Embryonic facial prominence (tissue), 1 donor: ENCODE results near the gene EHBP1L1.

Source experiments
- DNase-seq: peaks from one replicate; pipeline ENCODE4 v3.0.0-alpha.2; 2016; ENCODE audit errors: extremely low spot score

Gene EHBP1L1

DNA sequence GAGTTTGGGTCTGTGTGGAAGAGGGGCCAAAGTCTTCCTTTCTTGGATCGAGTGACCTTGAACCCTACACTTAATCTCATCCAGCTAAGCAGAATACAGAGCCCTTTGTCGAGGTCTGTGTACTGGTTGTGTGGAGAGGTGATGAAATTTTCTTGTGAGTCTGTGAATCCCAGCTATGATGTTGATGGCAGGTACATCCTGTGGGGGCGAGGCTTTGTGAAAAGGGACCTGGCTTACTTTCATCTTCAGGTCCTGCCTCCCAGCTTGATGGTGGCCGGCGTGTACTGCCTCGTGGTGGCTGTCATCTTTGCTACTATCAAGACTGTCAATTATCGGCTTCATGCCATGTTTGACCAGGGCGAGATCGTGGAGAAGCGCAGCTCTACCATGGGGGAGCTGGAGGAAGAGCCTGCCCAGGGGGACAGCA, 40.7 kb downstream of the EHBP1L1 start:
- no peak for DNase-seq

DNA sequence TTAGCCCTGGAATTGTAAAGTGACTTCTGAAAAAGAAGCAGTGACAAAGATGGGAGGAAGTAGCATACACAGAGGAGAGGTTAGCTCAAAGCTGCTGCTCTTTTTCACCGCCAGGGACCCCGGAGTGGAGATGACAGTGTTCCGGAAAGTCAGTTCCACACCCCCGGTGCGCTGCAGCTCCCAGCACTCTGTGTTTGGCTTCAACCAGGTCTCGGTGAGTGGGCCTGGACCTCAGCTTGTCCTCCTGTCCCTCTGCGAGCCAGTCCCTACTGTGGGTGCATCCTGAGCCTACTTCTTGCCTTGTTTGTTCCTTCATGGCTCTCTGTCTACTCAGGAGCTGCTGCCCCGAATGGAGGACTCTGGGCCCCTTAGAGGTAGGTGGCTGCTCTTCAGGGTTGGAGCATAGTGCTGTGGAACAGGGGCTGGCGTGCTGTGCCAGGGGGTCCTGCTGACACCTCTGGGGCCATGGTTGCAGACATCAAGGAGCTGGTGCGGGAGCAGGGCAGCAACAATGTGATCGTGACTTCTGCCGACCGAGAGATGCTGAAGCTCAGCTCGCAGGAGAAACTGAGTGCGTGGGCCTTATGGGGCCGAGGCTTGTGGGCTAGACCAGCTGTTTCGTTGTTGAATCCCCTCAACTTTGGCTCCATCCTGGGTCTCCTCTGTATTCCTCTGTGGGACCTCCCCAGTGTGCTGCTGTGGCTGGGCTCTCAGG, 41.4 kb downstream of the EHBP1L1 start:
- DNase-seq = no peak

DNA sequence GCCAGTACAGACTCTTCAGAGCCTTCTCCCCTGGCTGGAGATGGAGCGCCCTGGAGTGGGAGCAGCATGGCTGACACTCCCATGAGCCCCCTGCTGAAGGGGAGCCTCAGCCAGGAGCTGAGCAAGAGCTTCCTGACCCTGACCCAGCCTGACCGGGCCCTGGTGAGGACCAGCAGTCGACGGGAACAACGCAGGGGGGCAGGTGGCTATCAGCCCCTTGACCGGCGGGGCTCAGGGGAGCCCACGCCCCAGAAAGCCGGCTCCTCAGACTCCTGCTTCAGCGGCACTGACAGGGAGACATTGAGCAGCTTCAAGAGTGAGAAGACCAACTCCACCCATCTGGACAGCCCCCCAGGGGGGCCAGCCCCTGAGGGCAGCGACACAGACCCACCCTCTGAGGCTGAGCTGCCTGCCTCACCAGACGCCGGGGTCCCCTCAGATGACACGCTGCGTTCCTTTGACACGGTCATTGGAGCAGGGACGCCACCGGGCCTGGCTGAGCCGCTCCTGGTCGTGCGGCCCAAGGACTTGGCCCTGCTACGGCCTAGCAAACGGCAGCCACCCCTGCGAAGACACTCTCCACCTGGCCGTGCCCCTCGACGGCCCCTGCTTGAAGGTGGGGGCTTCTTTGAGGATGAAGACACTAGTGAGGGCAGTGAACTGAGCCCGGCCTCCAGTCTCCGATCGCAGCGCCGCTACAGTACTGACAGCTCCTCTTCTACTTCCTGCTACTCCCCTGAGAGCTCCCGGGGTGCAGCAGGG, 42.3 kb downstream of the EHBP1L1 start:
- no peak for DNase-seq

DNA sequence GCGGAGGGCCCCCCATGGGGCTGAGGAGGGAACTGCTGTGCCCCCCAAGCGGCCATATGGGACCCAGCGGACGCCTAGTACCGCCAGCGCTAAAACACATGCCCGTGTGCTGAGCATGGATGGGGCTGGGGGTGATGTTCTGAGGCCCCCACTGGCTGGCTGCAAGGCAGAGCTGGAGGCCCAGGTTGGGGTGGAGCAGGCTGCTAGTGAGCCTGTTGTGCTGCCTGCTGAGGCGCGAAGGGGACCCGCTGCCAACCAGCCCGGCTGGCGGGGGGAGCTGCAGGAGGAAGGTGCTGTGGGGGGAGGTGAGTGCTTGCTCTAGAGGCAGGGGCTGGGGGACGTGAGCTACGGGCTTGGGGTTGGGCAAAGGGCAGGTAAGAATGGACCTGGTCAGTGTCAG, 42.9 kb downstream of the EHBP1L1 start:
- no peak for DNase-seq

DNA sequence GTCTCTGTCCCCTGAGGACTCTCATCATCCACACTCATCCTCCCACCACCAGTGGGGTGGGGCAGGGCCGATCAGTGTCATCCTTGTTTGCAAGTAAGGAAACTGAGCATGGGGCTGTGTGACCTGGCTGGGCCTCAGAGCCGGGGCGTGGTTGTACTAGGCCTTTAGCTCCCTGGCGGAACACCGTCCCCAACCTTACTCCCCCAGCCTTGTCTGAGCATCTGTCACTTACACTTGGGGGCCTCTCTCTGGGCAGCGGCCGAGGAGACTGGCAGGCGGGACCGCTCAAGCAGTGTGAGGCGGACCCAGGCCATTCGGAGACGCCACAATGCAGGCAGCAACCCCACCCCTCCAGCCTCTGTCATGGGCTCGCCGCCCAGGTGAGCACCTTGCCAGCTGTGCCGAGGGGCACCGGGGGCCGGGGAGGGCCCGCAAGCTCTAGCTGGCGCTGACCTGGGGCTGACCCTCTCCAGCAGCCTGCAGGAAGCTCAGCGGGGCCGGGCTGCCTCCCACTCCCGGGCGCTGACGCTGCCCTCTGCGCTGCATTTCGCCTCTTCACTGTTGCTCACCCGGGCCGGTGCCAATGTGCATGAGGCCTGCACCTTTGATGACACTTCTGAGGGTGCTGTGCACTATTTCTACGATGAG, 43.6 kb downstream of the EHBP1L1 start:
- no peak for DNase-seq

DNA sequence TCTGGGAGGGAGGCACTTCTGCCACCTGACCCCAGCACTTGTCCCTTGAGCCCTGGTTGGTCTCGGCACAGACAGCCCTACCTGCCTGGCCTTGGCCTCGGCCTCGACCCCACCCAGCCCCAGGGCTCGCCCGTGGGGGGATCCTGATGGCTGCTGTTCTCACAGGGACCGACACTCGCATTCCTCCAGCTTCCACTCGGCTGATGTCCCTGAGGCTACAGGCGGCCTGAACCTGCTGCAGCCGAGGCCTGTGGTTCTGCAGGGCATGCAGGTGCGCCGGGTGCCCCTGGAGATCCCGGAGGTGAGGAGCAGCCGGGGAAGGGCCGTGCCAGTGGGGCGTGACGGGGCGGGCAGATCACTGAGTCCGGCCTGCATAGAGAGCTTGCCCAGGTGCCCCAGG, 44.8 kb downstream of the EHBP1L1 start:
- no peak for DNase-seq

DNA sequence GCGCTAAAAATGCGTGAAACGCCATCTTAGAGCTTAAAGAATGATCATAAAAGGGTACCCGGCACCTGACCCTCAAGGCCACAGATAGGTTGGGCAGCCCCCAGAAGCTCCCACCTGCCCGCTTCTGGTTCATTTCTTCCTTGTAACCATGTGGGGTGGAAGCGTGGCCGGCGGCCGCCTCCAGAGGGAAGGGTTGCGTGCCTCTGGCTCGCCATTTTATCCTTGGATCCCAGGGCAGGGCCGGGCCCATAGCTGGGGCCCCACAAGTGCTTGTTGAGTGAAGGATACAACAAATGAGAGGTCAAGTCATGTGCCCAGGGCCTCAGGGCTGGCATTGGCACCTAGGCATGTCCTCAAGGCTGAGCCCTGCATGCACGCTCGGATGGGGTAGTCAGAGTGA, 45.6 kb downstream of the EHBP1L1 start:
- no peak for DNase-seq

DNA sequence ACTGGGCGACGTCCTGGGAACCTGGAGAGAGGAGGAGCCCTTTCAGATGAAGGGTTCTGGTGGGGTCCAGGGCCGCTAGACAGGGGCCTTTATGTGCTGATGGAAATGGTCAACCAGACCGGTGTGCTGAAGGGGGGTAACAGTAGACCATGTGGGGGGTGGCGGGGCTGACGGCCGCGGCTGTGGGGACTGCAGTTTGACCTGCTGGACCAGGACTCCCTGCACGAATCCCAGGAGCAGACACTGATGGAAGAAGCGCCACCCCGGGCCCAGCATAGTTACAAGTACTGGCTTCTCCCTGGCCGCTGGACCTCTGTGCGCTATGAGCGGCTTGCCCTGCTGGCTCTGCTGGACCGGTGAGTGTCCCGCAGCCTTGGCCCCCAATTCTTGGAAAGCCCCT, 46.2 kb downstream of the EHBP1L1 start:
- DNase-seq = no peak

DNA sequence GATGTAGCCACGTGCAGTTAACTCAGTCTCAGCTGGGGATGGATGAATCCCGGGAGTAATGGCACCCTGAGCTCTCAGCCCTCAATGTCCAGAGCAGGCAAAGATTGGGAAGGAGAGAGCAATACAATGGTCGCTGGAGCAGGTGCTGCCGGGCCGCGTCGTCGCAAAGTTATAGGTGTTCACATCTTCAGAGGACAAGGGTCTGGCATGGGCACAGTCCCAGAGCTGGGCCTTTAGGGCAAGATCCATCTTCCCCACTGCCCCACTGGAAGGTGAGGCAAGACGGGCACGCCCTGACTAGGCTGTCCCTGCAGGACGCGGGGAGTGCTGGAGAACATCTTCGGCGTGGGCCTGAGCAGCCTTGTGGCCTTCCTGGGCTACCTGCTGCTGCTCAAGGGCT, 47.3 kb downstream of the EHBP1L1 start:
- no peak for DNase-seq

DNA sequence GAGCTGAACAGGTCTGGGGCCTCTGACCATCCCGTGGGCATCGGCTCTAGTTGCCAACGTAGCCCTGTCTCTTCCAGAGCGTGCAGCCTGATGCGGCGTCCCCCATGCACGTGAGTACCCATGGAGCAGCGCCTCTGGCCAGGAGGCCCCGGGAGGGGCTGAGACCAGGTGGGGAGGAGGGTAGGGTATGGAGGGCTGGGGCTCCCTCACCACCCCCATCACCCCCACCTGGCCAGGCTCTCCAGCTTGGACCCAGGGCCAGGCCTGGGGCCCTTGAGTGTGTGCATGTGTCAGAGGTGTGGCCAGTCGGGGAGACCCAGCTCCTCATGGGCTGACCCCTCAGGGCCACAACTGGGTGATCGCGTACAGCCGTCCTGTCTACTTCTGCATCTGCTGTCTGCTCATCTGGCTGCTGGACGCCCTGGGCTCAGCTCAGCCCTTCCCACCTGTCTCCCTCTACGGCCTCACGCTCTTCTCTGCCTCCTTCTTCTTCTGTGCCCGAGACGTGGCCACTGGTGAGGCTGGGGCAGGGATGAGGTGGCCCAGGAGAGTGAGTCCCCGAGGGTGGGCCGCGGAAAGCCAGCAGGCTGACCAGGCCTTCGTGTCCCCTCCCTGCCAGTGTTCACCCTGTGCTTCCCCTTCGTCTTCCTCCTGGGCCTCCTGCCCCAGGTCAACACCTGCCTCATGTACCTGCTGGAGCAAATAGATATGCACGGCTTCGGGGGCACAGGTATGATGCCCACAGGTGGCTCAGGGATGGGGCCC, 48.2 kb downstream of the EHBP1L1 start:
- DNase-seq = no peak

DNA sequence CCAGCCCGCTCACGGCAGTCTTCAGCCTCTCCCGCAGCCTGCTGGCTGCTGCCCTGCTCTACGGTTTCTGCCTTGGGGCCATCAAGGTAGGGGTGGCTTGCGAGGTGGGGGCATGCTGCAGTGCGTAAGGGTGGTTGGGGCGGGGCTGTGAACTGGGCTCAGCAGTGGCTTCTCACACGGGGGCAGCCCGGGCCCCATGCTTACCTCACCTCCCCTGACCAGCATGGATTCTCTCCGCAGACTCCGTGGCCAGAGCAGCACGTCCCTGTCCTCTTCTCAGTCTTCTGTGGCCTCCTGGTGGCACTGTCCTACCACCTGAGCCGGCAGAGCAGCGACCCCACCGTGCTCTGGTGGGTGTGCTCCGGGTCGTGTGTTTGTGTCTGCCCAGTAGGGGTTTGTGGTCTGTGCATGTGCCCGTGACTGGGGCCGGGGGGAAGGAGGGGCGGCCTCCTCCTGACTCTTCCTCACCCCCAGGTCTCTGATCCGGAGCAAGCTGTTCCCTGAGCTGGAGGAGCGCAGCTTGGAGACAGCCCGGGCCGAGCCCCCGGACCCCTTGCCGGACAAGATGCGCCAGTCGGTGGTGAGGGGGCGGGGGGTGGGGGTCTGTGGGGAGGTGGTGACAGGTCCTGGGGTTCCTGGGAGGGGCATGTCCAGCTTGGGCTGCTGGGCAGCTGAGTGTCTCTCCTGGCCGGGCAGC, 49.2 kb downstream of the EHBP1L1 start:
- no peak for DNase-seq

DNA sequence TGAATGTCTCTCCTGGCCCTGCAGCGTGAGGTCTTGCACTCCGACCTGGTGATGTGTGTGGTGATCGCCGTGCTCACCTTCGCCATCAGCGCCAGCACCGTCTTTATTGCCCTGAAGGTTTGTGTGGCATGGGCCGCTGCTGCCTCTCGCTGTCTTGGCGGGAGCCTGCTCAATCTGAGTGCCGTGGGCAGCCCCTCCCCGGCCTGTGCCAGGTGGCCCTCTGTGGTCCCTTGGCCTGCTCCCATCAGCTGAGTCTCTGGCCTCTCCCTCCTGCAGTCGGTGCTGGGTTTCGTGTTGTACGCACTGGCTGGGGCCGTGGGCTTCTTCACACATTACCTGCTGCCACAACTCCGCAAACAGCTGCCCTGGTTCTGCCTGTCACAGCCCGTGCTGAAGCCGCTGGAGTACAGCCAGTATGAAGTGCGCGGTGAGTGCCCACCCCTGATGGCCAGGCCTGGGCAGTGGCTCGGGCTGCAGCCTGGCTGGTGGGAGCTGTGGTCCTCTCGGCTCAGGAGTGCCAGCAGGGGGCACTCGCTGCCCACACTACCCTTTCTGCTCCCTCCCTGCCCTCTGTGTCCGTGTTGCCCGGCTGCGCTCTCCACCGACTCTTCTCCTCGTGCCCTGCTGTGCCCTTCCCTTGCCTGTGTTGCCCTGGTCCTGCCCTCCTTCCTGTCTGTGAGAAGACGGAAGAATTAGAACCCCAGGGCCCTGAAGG, 49.9 kb downstream of the EHBP1L1 start:
- no peak for DNase-seq

DNA sequence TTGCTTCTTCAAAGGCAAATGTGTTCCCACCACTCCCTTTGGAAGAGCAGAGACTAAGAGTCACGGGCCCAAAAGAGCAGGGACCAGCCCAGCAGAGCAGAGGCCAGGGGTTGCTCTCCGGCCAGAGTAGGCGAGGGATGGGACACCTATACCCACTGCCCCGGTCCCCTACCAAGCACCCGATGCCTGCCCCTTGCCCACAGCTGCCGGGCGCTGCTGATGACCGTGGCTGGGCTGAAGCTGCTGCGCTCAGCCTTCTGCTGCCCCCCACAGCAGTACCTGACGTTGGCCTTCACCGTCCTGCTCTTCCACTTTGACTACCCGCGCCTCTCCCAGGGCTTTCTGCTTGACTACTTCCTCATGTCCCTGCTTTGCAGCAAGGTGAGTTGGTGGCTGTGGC, 51.3 kb downstream of the EHBP1L1 start:
- DNase-seq = no peak

DNA sequence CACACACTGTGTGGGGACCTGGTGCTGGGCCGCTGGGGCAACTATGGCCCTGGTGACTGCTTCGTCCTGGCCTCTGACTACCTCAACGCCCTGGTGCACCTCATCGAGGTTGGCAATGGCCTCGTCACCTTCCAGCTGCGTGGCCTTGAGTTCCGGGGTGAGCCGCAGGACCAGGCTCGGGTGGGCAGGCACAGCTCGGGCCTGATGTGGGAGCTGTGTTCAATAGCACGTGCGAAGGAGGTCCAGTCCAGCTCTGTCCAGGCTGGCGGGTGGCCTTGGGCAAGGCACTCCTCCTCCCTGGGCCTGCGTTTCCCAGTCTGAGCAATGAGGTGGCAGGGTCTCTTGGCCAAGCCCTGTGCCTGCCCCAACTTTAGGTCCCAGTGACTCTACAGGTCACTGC, 53.7 kb downstream of the EHBP1L1 start:
- DNase-seq = no peak

DNA sequence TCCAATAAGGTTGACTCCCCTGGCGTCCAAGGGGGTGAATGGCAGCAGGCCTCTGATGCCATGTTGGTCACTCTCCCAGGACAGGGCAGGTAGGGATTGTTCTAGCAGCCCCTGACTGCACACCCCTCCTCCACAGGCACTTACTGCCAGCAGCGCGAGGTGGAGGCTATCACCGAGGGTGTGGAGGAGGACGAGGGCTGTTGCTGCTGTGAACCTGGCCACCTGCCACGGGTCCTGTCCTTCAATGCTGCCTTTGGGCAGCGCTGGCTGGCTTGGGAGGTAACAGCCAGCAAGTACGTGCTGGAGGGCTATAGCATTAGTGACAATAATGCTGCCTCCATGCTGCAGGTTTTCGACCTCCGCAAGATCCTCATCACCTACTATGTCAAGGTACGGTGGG, 54.4 kb downstream of the EHBP1L1 start:
- no peak for DNase-seq

DNA sequence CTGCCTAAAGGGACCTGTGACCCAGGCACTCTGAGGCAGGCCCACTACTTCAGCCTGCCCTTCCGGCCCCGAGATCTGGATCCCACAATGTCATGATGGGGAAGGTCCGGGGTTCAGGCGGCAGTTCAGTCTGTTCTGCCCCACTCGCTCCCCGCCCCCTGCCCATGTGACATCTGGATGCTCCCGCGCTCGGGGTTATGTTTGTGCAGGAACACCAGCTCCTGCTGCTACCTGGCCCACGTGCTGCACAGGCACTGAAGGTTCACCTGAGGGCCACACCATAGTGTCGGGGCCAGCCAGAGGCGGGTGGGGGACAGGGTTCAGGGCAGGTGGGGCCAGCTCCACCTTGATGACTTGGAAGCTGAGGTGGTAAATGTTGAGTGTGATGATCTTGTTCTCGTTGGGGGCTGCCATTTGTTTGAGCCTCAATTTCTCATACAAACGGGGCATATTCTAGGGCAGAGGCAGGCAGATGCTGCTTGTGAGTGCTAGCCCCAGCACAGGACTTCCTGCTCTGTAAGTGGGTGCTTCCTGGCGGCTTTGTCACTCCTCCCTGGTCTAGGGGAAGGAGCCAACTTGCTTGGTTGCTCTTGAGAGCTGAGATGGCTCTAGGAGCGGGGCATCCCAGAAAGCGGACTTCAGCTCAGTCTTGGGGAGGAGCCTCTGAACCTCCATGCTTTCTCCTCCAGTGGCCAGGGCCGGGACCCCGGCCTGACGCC, 57.7 kb downstream of the EHBP1L1 start:
- no peak for DNase-seq

DNA sequence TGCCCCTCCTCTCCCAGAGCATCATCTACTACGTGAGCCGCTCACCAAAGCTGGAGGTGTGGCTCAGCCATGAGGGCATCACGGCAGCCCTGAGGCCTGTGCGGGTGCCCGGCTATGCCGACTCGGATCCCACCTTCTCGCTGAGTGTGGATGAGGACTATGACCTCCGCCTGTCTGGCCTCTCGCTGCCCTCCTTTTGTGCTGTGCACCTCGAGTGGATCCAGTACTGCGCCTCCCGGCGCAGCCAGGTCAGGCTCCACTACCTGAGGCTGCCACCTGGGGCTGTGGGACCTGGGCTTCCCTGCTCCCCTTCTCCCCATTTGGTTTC, 58.2 kb downstream of the EHBP1L1 start:
- no peak for DNase-seq

DNA sequence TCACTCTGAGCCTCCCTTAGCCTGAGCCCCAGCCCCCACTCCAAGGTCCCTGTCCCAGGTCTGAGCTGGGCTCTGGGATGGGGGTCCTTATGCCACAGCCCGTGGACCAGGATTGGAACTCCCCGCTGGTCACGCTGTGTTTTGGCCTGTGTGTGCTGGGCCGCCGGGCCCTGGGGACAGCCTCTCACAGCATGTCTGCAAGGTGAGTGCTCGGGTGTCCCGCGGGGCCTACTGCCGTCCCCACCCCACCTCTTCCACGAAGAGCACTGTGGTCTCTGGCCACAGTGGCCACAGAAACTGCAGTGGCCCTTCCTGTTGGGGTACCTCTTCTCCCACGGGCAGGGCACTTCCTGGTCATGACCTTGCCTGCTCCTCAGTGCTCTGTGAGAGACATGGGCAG, 58.6 kb downstream of the EHBP1L1 start:
- no peak for DNase-seq

DNA sequence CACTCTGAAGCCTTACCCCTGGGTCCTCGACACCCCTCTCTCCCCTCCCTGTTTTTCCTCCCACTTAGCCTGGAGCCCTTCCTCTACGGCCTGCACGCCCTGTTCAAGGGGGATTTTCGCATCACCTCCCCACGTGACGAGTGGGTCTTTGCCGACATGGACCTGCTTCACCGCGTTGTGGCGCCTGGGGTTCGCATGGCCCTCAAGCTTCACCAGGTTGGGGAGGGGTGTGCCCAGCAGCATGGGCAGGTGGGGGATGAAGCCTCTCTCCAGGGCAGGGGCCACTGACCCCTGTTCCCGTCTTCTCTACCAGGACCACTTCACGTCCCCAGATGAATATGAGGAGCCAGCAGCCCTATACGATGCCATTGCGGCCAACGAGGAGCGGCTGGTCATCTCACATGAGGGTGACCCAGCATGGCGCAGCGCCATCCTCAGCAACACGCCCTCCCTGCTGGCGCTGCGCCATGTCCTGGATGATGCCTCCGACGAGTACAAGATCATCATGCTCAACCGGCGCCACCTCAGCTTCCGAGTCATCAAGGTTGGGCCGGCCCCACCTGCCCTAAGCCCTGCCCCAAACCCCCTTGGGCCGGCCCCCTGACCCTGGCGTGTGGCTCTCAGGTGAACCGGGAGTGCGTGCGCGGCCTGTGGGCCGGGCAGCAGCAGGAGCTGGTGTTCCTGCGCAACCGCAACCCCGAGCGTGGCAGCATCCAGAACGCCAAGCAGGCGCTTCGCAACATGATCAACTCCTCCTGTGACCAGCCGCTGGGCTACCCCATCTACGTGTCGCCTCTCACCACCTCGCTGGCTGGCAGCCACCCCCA, 59.3 kb downstream of the EHBP1L1 start:
- DNase-seq = no peak
